ENCODE results near the gene MTHFD1. TPM values are rescaled to one million over a fixed set of nuclear protein-coding genes. Genes with fewer than 3 reads are reported as not detected.

Gene MTHFD1
- total RNA-seq, 1 donor from 2014 or later: 49.3 TPM

DNA sequence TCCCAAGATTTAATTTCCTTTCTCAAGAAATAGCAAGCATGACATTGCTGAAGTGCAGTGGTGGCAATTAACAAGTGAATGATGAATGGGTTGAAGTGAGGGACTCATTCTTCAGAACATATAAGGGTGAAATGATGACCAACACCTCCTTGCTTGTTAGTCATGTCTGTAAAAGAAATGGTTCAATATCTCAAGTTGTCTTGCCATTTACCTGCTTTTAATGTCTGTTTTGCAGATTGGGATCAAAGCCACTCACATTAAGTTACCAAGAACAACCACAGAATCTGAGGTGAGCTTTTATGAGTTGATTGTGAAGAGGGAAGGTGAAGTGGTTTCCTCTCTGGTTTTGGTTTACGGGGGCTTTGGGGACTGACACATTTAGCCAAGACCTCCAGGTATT lies 24.1 kb downstream of the MTHFD1 start:
- Histone ChIP-seq H4K20me1 (ENCODE audit: low read depth) (no peaks in the 10 kb centered on the region), H3K27me3 (no peaks in the 10 kb centered on the region), H3K9ac (no peak overlapping the region), H3K4me2 (no peak overlapping the region), H2AFZ (replicated peaks) (no peak overlapping the region), H3K9me3 (ENCODE audit: low read depth) (no peaks in the 10 kb centered on the region), H3K27ac (no peak overlapping the region), H3K4me1 (peaks cover 4% of the 10 kb centered on the region), H3K4me3 (no peak overlapping the region), H3F3A (ENCODE audit: low read depth) (peaks cover 5% of the 10 kb centered on the region), H3K36me3 (no peaks in the 10 kb centered on the region), H3K79me2 (ENCODE audit: low read depth) (no peaks in the 10 kb centered on the region)
- H3K4me3 Mint-ChIP-seq: no peak overlapping the region
- no peak for DNase-seq (ENCODE audit: low spot score)
- no peak for TF ChIP-seq EZH2phosphoT487 (IDR thresholded peaks at IDR 0.05)
- TF ChIP-seq EZH2 (IDR thresholded peaks at IDR 0.05): no peak
- TF ChIP-seq, protein P1, sequence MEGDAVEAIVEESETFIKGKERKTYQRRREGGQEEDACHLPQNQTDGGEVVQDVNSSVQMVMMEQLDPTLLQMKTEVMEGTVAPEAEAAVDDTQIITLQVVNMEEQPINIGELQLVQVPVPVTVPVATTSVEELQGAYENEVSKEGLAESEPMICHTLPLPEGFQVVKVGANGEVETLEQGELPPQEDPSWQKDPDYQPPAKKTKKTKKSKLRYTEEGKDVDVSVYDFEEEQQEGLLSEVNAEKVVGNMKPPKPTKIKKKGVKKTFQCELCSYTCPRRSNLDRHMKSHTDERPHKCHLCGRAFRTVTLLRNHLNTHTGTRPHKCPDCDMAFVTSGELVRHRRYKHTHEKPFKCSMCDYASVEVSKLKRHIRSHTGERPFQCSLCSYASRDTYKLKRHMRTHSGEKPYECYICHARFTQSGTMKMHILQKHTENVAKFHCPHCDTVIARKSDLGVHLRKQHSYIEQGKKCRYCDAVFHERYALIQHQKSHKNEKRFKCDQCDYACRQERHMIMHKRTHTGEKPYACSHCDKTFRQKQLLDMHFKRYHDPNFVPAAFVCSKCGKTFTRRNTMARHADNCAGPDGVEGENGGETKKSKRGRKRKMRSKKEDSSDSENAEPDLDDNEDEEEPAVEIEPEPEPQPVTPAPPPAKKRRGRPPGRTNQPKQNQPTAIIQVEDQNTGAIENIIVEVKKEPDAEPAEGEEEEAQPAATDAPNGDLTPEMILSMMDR (IDR thresholded peaks at IDR 0.05): no peak
- peaks cover 2% of the 10 kb centered on the region for H3K27me3 Mint-ChIP-seq (ENCODE audit: insufficient read depth, low read depth)
- no peak overlapping the region for H3K27ac Mint-ChIP-seq
- no peaks in the 10 kb centered on the region for H3K9me3 Mint-ChIP-seq
- H3K4me1 Mint-ChIP-seq: peaks cover 3% of the 10 kb centered on the region
- peaks cover 17% of the 10 kb centered on the region for H3K36me3 Mint-ChIP-seq

- Histone ChIP-seq H3K4me3 (no peak overlapping the region), H3K9ac (no peak overlapping the region), H3K79me2 (ENCODE audit: low read depth) (no peaks in the 10 kb centered on the region), H2AFZ (replicated peaks) (no peak overlapping the region), H3F3A (ENCODE audit: low read depth) (no peaks in the 10 kb centered on the region), H3K4me2 (no peak overlapping the region), H3K4me1 (no peaks in the 10 kb centered on the region), H3K36me3 (no peaks in the 10 kb centered on the region), H3K27me3 (no peaks in the 10 kb centered on the region), H3K9me3 (ENCODE audit: low read depth) (no peaks in the 10 kb centered on the region), H4K20me1 (ENCODE audit: low read depth) (no peaks in the 10 kb centered on the region), H3K27ac (no peak overlapping the region)
- H3K4me3 Mint-ChIP-seq: no peak overlapping the region
- DNase-seq (ENCODE audit: low spot score): no peak
- TF ChIP-seq, protein P1 (IDR thresholded peaks at IDR 0.05): no peak
- no peak for TF ChIP-seq EZH2phosphoT487 (IDR thresholded peaks at IDR 0.05)
- TF ChIP-seq EZH2 (IDR thresholded peaks at IDR 0.05): no peak
- peaks cover 5% of the 10 kb centered on the region for H3K27me3 Mint-ChIP-seq (ENCODE audit: insufficient read depth, low read depth)
- peaks cover 36% of the 10 kb centered on the region for H3K36me3 Mint-ChIP-seq
- H3K4me1 Mint-ChIP-seq: no peaks in the 10 kb centered on the region
- no peak overlapping the region for H3K27ac Mint-ChIP-seq
- no peaks in the 10 kb centered on the region for H3K9me3 Mint-ChIP-seq
These were observed 28.3 kb downstream of the MTHFD1 start for GRCh38 chr14:64416348-64416932.

GRCh38 chr14:64417055-64417770 lies 29.1 kb downstream of the MTHFD1 start:
- no peaks in the 10 kb centered on the region for H3K79me2 ChIP-seq (ENCODE audit: low read depth)
- no peaks in the 10 kb centered on the region for H3K9me3 Mint-ChIP-seq
- H3K9ac ChIP-seq: no peak overlapping the region
- H3K4me2 ChIP-seq: no peak overlapping the region
- no peaks in the 10 kb centered on the region for H3K4me1 ChIP-seq
- no peaks in the 10 kb centered on the region for H3K27me3 ChIP-seq
- no peaks in the 10 kb centered on the region for H3F3A ChIP-seq (ENCODE audit: low read depth)
- no peak overlapping the region for H3K27ac Mint-ChIP-seq
- TF ChIP-seq, protein P1 (IDR thresholded peaks at IDR 0.05): no peak
- TF ChIP-seq EZH2 (IDR thresholded peaks at IDR 0.05): no peak
- no peak for TF ChIP-seq EZH2phosphoT487 (IDR thresholded peaks at IDR 0.05)
- H3K4me1 Mint-ChIP-seq: no peaks in the 10 kb centered on the region
- no peak for DNase-seq (ENCODE audit: low spot score)
- no peak overlapping the region for H2AFZ ChIP-seq (replicated peaks)
- H3K27ac ChIP-seq: no peak overlapping the region
- H4K20me1 ChIP-seq (ENCODE audit: low read depth): no peaks in the 10 kb centered on the region
- H3K27me3 Mint-ChIP-seq (ENCODE audit: insufficient read depth, low read depth): peaks cover 5% of the 10 kb centered on the region
- H3K36me3 ChIP-seq: no peaks in the 10 kb centered on the region
- H3K4me3 Mint-ChIP-seq: no peak overlapping the region
- H3K36me3 Mint-ChIP-seq: peaks cover 36% of the 10 kb centered on the region
- H3K9me3 ChIP-seq (ENCODE audit: low read depth): no peaks in the 10 kb centered on the region
- no peak overlapping the region for H3K4me3 ChIP-seq

All from neural progenitor cell (in vitro differentiated cells).